ENCODE results near the gene DTD1. TPM values are rescaled to one million over a fixed set of nuclear protein-coding genes. Genes with fewer than 3 reads are reported as not detected.

The DTD1 gene
- total RNA-seq, 4 donors from 2014 or later, result 31.0 to 49.8 (median 39.7) TPM

DNA sequence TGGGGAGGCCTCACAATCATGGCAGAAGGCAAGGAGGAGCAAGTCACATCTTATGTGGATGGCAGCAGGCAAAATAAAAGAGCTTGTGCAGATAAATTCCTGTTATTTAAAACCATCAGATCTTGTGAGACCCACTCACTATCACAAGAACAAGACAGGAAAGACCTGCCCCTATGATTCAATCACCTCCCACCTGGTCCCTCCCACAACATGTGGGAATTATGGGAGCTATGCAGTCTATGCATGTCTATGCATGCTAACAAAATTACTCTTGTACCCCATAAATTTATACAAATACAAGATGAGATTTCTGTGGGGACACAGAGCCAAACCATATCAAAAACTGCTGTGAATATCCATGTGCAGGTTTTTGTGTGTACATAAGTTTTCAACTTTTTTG, 200.2 kb downstream of the DTD1 start:
- no peaks in the 10 kb centered on the region for H3K27me3 ChIP-seq
- DNase-seq (ENCODE audit: low spot score in 2 of 2), result no peak
- TF ChIP-seq EP300 (IDR thresholded peaks at IDR 0.05) (no peak), POLR2A (IDR thresholded peaks at IDR 0.05) (no peak)
- TF ChIP-seq, protein P1, sequence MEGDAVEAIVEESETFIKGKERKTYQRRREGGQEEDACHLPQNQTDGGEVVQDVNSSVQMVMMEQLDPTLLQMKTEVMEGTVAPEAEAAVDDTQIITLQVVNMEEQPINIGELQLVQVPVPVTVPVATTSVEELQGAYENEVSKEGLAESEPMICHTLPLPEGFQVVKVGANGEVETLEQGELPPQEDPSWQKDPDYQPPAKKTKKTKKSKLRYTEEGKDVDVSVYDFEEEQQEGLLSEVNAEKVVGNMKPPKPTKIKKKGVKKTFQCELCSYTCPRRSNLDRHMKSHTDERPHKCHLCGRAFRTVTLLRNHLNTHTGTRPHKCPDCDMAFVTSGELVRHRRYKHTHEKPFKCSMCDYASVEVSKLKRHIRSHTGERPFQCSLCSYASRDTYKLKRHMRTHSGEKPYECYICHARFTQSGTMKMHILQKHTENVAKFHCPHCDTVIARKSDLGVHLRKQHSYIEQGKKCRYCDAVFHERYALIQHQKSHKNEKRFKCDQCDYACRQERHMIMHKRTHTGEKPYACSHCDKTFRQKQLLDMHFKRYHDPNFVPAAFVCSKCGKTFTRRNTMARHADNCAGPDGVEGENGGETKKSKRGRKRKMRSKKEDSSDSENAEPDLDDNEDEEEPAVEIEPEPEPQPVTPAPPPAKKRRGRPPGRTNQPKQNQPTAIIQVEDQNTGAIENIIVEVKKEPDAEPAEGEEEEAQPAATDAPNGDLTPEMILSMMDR (IDR thresholded peaks at IDR 0.05), result no peak
- peaks cover 0 to 4% (median 0%) of the 10 kb centered on the region in 4 donors for H3K4me1 ChIP-seq
- no peaks in the 10 kb centered on the region for H3K9me3 ChIP-seq
- H3K4me3 ChIP-seq, result no peak overlapping the region
- H3K36me3 ChIP-seq, result no peaks in the 10 kb centered on the region
- H3K27ac ChIP-seq, result no peak overlapping the region

DNA sequence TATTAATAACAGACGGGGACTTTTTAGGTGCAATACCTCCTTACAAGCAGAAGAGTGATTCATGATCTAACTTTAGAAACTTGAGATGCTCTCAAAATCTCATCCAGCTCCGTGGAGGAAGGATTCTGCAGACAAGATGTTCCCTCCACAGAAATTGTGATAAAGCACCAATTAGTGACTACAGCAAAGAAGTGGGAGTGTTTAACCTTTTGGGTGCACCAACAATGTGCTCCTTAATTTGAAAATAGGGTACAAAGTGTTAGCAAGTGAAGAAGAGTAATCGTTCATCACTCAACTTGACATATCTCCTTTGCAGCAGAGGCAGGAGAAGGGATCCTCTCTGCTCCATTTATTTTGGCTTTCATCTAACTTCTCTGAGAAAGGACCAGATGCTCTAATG, 202.9 kb downstream of the DTD1 start:
- H3K4me1 ChIP-seq, result peaks cover 0 to 18% (median 5%) of the 10 kb centered on the region in 4 donors
- no peak for DNase-seq (ENCODE audit: low spot score in 2 of 2)
- TF ChIP-seq EP300 (IDR thresholded peaks at IDR 0.05), result no peak
- no peak for TF ChIP-seq POLR2A (IDR thresholded peaks at IDR 0.05)
- TF ChIP-seq, protein P1 (IDR thresholded peaks at IDR 0.05), result no peak
- H3K4me3 ChIP-seq, result no peak overlapping the region
- 73 to 79% methylated on average over 3 of the region's 3 CpGs for WGBS, 2 donors
- H3K27ac ChIP-seq, result no peak overlapping the region
- H3K9me3 ChIP-seq, result no peaks in the 10 kb centered on the region
- H3K27me3 ChIP-seq, result no peaks in the 10 kb centered on the region
- no peaks in the 10 kb centered on the region for H3K36me3 ChIP-seq

DNA sequence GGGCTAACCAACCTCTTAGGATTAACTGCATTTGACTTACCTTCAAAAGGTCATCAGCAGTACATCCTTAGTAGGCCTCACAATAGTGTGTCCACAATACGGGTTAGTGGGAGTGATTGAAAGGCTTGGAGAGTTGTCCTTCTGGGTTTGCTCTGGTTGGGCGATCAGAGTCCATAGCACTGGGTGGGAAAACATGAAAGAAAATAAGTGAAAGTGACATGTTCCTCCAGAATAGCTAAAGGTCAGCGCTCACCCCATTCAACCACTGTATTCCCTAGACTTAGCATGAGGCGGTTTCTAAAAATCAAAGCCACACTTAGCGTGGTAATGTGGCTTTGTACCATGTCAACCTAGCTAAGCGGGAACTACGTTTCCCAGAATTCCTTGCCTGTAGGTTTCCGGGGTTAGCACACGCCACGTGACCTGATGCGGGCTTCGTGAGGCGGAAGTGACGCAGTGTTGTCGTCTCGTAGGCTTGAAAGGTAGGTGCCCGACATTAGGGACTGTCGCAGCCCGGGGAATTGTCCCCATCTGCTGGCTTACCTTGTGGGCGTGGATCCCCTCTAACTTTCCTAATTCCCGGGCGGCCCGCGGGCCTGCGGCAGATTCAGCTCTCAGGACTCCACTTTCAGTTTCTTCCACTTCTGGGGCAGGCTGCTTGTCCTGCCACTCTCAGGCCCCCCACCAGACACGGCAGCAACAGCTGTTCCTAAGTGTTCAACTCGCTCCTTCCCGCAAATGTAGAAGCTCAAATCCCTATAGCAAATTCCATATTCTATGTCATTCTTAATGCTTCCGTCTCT, 206.0 kb downstream of the DTD1 start:
- peak overlapping the region; percentile 66 to 89 (median 79) for H3K4me3 ChIP-seq
- peaks cover 0 to 7% (median 2%) of the 10 kb centered on the region in 4 donors for H3K9me3 ChIP-seq
- peak overlapping the region; percentile 90 to 98 (median 94) for H3K27ac ChIP-seq
- H3K4me1 ChIP-seq, result peaks cover 0 to 18% (median 5%) of the 10 kb centered on the region in 4 donors
- H3K36me3 ChIP-seq, result no peaks in the 10 kb centered on the region
- WGBS, 2 donors, result 6 to 13% methylated on average over 18 to 29 of the region's 29 CpGs
- no peaks in the 10 kb centered on the region for H3K27me3 ChIP-seq
- peak; percentile 93 to 96 for TF ChIP-seq EP300 (IDR thresholded peaks at IDR 0.05)
- TF ChIP-seq, protein P1 (IDR thresholded peaks at IDR 0.05), result peak in 1 of 5 experiments; percentile 11
- TF ChIP-seq POLR2A (IDR thresholded peaks at IDR 0.05), result peak; percentile 50 to 83
- DNase-seq (ENCODE audit: low spot score in 2 of 2), result peak; percentile 74 to 92

DNA sequence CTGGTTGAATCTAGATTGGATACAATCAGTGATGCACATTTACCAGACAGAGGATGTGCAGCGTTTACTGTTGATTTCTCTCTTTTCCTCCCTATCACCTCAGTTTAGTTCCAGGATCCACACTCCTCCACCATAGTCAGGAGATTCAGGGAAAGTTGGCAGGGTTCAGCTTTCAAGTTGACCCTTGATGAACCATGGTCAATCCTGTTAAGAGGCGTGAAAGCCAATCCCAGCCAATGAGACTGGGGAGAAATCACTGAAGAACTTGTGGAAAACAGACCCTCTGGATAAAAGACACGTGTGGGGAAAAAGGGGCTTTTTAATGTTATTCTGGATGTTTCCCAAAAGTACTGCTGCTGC, 206.6 kb downstream of the DTD1 start:
- Histone ChIP-seq H3K27me3 (no peaks in the 10 kb centered on the region), H3K9me3 (peaks cover 0 to 7% (median 2%) of the 10 kb centered on the region in 4 donors), H3K4me3 (peak overlapping the region; percentile 66 to 89 (median 79)), H3K36me3 (no peaks in the 10 kb centered on the region), H3K4me1 (peaks cover 0 to 18% (median 5%) of the 10 kb centered on the region in 4 donors), H3K27ac (peak overlapping the region; percentile 90 to 98 (median 94))
- WGBS, 2 donors, result 45 to 53% methylated on average over 3 of the region's 3 CpGs
- no peak for DNase-seq (ENCODE audit: low spot score in 2 of 2)
- TF ChIP-seq EP300 (IDR thresholded peaks at IDR 0.05) (no peak), POLR2A (IDR thresholded peaks at IDR 0.05) (no peak)
- TF ChIP-seq, protein P1 (IDR thresholded peaks at IDR 0.05), result no peak

DNA sequence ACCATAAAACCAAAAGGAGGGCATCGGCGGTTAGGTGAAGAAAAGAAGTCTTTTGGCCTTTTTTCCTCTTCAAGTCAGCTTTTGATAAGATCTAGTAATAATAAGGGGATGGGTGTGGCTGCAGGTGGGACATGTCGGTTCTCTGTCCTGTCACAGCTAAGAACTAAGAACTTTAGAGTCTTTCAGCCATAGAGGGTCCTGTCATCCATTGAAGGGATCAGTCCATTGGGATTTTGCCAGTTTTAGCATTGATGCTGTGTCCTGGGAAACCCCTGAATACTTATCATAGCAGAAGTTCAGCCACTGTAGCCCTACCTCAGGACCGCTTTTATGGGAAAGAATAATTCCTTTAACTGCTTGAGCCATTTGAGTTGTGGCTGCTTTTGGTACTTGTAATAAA, 207.5 kb downstream of the DTD1 start:
- Histone ChIP-seq H3K27me3 (no peaks in the 10 kb centered on the region), H3K27ac (no peak overlapping the region), H3K4me3 (no peak overlapping the region), H3K4me1 (peaks cover 0 to 18% (median 5%) of the 10 kb centered on the region in 4 donors), H3K36me3 (no peaks in the 10 kb centered on the region), H3K9me3 (peaks cover 0 to 7% (median 2%) of the 10 kb centered on the region in 4 donors)
- WGBS, 2 donors, result 89 to 90% methylated on average over 4 of the region's 4 CpGs
- DNase-seq (ENCODE audit: low spot score in 2 of 2), result no peak
- TF ChIP-seq POLR2A (IDR thresholded peaks at IDR 0.05) (no peak), EP300 (IDR thresholded peaks at IDR 0.05) (no peak)
- TF ChIP-seq, protein P1 (IDR thresholded peaks at IDR 0.05), result no peak
